Uterus (tissue), 4 donors: ENCODE measurements around the gene SELENOH. TPM values are rescaled to one million over a fixed set of nuclear protein-coding genes. Genes with fewer than 3 reads are reported as not detected.
A peak's percentile ranks its signal among the peaks of the same experiment; 100 is the strongest.

ENCODE experiments used
- DNase-seq, 2 donors: peaks; one replicate each; pipeline ENCODE4 v3.0.0-alpha.2; 2019 to 2020
- H3K27ac ChIP-seq, 2 donors: fragments of 200-600 bp; sonication (generic); 1 replicate in 1 of 2; 2 replicates in 1 of 2; pipeline ENCODE4 v1.5.1; 2016 to 2018
- H3K27me3 ChIP-seq, 2 donors: fragments of 200-600 bp; sonication (generic); one replicate each; pipeline ENCODE4 v1.5.1; 2018 to 2019; ENCODE audit warnings: control low read depth in 1 of 2
- H3K36me3 ChIP-seq, 2 donors: fragments of 200-600 bp; sonication (generic); one replicate each; pipeline ENCODE4 v1.5.1; 2019; ENCODE audit warnings: control low read depth in 1 of 2
- H3K4me1 ChIP-seq, 2 donors: fragments of 200-600 bp; sonication (generic); one replicate each; pipeline ENCODE4 v1.5.1; 2018 to 2019; ENCODE audit warnings: control low read depth in 1 of 2
- H3K4me3 ChIP-seq, 2 donors: fragments of 200-600 bp; sonication (generic); 1 replicate in 1 of 2; 2 replicates in 1 of 2; pipeline ENCODE4 v1.5.1; 2018 to 2019; ENCODE audit warnings: mild to moderate bottlenecking in 1 of 2
- H3K9me3 ChIP-seq, 2 donors: fragments of 200-600 bp; sonication (generic); one replicate each; pipeline ENCODE4 v1.5.1; 2019; ENCODE audit warnings: control low read depth in 1 of 2
- CTCF ChIP-seq, 4 experiments: fragments of 200-600 bp in 2 of 4; fragments of 450-650 bp in 2 of 4; sonication (generic) in 2 of 4; IDR thresholded peaks; one replicate each; pipeline ENCODE4 v1.5.1; 2016 to 2019; ENCODE audit warnings: antibody characterized with exemption in 4 of 4, mild to moderate bottlenecking in 2 of 4, moderate library complexity in 1 of 4
- POLR2A ChIP-seq, 2 donors: fragments of 450-650 bp; IDR thresholded peaks; one replicate each; pipeline ENCODE4 v1.6.1; 2016; ENCODE audit warnings: antibody characterized with exemption in 2 of 2, mild to moderate bottlenecking in 1 of 2, moderate library complexity in 1 of 2
- intact Hi-C: fragments of 100-400 bp; cut with DNase I; formaldehyde crosslinking; loops from one replicate; pipeline ENCODE4 v1.15.1; 2023; ENCODE audit warnings: low total_unique reads
- small RNA-seq: library from RNA; depleted of rRNA; stranded (forward); fragments of <200 nt; gene quantifications from one replicate; pipeline ENCODE3, GENCODE V24; 2016
- total RNA-seq, 4 donors: library from RNA; depleted of rRNA in 3 of 4; stranded (reverse); fragments of >200 nt in 3 of 4; gene quantifications; one replicate each; pipeline versions ENCODE4 v1.1.0 to v1.2.4, GENCODE V29; 2014 to 2023
- donor health status: DM: yes; HTN: yes; CAD: no.

SELENOH gene
- total RNA-seq, 4 donors from 2014 or later = 78.3 to 475 (median 105) TPM

GRCh38 chr11:57788703-57789088 is 47.4 kb downstream of the SELENOH start:
- Histone ChIP-seq H3K36me3 (no peaks in the 10 kb centered on the region), H3K27me3 (no peaks in the 10 kb centered on the region), H3K27ac (peak overlapping the region in 1 of 2 donors; percentile 23), H3K9me3 (no peaks in the 10 kb centered on the region), H3K4me1 (peaks cover 0 to 26% of the 10 kb centered on the region in 2 donors), H3K4me3 (no peak overlapping the region)
- DNase-seq = no peak
- intact Hi-C loops = no loop called here
- TF ChIP-seq POLR2A (IDR thresholded peaks at IDR 0.05) (no peak), CTCF (IDR thresholded peaks at IDR 0.05) (no peak)

DNA sequence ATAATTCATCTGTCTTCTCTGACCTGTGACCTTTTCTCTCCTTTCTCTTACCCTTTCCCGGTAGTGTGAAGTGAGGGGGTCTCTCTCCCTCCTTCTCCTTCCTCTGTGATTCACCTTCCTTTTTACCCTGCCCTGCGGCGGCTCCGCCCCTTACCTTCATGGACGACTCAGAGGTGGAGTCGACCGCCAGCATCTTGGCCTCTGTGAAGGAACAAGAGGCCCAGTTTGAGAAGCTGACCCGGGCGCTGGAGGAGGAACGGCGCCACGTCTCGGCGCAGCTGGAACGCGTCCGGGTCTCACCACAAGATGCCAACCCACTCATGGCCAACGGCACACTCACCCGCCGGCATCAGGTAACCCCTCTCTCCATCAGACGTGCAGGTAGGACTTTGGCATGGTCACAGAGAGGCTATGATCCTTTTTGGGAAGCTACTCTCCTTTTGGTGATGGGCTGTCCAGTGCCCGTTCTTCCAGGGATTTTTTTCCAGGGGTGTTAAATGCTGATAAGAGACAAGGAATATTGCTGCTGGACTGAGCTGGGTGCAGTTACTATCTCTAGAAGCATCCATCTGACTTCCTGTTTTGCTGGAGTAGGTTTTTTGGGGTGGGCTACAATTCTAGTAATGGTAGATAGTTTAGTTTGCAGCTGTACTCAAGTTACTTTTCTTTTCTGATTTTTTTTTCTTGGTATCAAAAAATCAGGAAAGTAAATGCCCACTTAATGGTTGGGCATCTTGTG is 50.2 kb downstream of the SELENOH start:
- no peaks in the 10 kb centered on the region for H3K9me3 ChIP-seq
- DNase-seq = no peak
- peaks cover 0 to 29% of the 10 kb centered on the region in 2 donors for H3K4me1 ChIP-seq
- no peak overlapping the region for H3K4me3 ChIP-seq
- no peaks in the 10 kb centered on the region for H3K36me3 ChIP-seq
- H3K27me3 ChIP-seq = no peaks in the 10 kb centered on the region
- TF ChIP-seq POLR2A (IDR thresholded peaks at IDR 0.05) = no peak
- no peak for TF ChIP-seq CTCF (IDR thresholded peaks at IDR 0.05)
- H3K27ac ChIP-seq = peak overlapping the region; percentile 51 to 54
- intact Hi-C loops = no loop called here

GRCh38 chr11:57792060-57792541 is 50.8 kb downstream of the SELENOH start:
- H3K27me3 ChIP-seq = no peaks in the 10 kb centered on the region
- H3K9me3 ChIP-seq = no peaks in the 10 kb centered on the region
- H3K36me3 ChIP-seq = no peaks in the 10 kb centered on the region
- H3K4me3 ChIP-seq = no peak overlapping the region
- peaks cover 0 to 26% of the 10 kb centered on the region in 2 donors for H3K4me1 ChIP-seq
- intact Hi-C loops = no loop called here
- H3K27ac ChIP-seq = peak overlapping the region; percentile 51 to 54
- no peak for TF ChIP-seq CTCF (IDR thresholded peaks at IDR 0.05)
- peak in 1 of 2 donors; percentile 33 for DNase-seq

- peaks cover 0 to 24% of the 10 kb centered on the region in 2 donors for H3K4me1 ChIP-seq
- H3K4me3 ChIP-seq = no peak overlapping the region
- no peaks in the 10 kb centered on the region for H3K36me3 ChIP-seq
- no peak for DNase-seq
- intact Hi-C loops = no loop called here
- TF ChIP-seq CTCF (IDR thresholded peaks at IDR 0.05) (no peak), POLR2A (IDR thresholded peaks at IDR 0.05) (no peak)
- no peaks in the 10 kb centered on the region for H3K9me3 ChIP-seq
- H3K27me3 ChIP-seq = no peaks in the 10 kb centered on the region
- H3K27ac ChIP-seq = peak overlapping the region; percentile 51 to 54
Measured at GRCh38 chr11:57792870-57793269, 51.6 kb downstream of the SELENOH start.

Small RNA genes lying within 50 kb of the gene (small RNA-seq; reads per million reads assigned to genes)
- gene AP001931.1 (not detected), gene TMX2-CTNND1 (not detected)

Other genes starting within 250 kb of the SELENOH start
- 10 to 100 TPM; 13.1 to 48.4 (median 22.5) TPM for gene SLC43A1, start 225.8 kb upstream of the SELENOH start, total RNA-seq
- 10 to 100 TPM in 3 of 4 donors, 1 to 10 TPM in 1; 7.7 to 47.4 (median 19.6) TPM for gene TIMM10, start 210.7 kb upstream of the SELENOH start, total RNA-seq
- gene SMTNL1, start 203.9 kb upstream of the SELENOH start, total RNA-seq = not detected
- 10 to 100 TPM; 28.3 to 87.9 (median 84.2) TPM for gene UBE2L6, start 173.8 kb upstream of the SELENOH start, total RNA-seq
- 100 to 1,000 TPM in 3 of 4 donors, 10 to 100 TPM in 1; 39.3 to 742 (median 362) TPM for gene SERPING1, start 143.8 kb upstream of the SELENOH start, total RNA-seq
- gene YPEL4, start 91.6 kb upstream of the SELENOH start, total RNA-seq = 1 to 10 TPM in 3 of 4 donors, under 1 TPM in 1; 0.26 to 7.6 (median 2.7) TPM
- gene CLP1, start 83.7 kb upstream of the SELENOH start, total RNA-seq = 10 to 100 TPM in 2 of 4 donors, 1 to 10 TPM in 2; 3.1 to 24.4 (median 12.2) TPM
- gene ZDHHC5, start 73.4 kb upstream of the SELENOH start, total RNA-seq = 10 to 100 TPM; 27.2 to 50.6 (median 34.6) TPM
- gene MED19, start 29.3 kb upstream of the SELENOH start, total RNA-seq = 10 to 100 TPM in 1 of 4 donors, 1 to 10 TPM in 3; 5.9 to 11.3 (median 9.1) TPM
- 10 to 100 TPM; 23.3 to 62.1 (median 49.8) TPM for gene TMX2, start 28.9 kb upstream of the SELENOH start, total RNA-seq
- gene BTBD18, start 10.3 kb downstream of the SELENOH start, total RNA-seq = not detected
- gene CTNND1, start 20.3 kb downstream of the SELENOH start, total RNA-seq = 100 to 1,000 TPM in 3 of 4 donors, 10 to 100 TPM in 1; 54.1 to 226 (median 166) TPM